ENCODE results near the gene CHERP. TPM values are rescaled to one million over a fixed set of nuclear protein-coding genes. Genes with fewer than 3 reads are reported as not detected.

The CHERP gene
- total and polyA plus RNA-seq, 12 donors = 2.9 to 50.7 (median 19.0) TPM

DNA sequence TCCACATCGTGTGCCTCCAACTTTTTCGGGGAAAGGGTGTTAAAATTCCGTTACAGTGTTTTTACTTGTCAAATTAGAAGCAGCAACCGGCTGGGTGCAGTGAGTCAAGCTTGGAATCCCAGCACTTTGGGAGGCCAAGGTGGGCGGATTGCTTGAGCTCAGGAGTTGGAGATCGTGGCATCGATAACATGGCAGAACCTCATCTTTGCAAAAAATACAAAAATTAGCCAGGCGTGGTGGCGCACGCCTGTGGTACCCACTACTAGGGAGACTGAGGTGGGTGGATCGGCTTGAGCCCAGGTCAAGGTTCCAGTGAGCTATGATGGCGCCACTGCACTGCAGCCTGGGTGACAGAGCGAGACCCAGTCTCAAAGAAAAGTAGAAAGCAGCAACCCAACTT, 31.1 kb upstream of the CHERP start:
- peaks cover 16 to 32% of the 10 kb centered on the region in 2 donors for H3K4me1 ChIP-seq (replicated peaks in 1 of 2)
- WGBS, 4 donors = 57 to 58% (median 57%) methylated on average over 12 to 13 of the region's 13 CpGs
- H3K4me3 ChIP-seq = peak overlapping the region in 3 of 4 donors; percentile 46 to 99 (median 83)
- H3K36me3 ChIP-seq (replicated peaks in 1 of 2) = peaks cover 0 to 37% of the 10 kb centered on the region in 2 donors
- intact Hi-C loops (cut with DNase I) = loop anchor here in 1 of 2 donors (10.0 kb wide), 1 partner anchor 52 kb away; the partner anchor contains the start of gene MED26
- H3K27me3 ChIP-seq = no peaks in the 10 kb centered on the region
- H3K9me3 ChIP-seq (replicated peaks in 1 of 3) = no peaks in the 10 kb centered on the region
- TF ChIP-seq, protein P1, sequence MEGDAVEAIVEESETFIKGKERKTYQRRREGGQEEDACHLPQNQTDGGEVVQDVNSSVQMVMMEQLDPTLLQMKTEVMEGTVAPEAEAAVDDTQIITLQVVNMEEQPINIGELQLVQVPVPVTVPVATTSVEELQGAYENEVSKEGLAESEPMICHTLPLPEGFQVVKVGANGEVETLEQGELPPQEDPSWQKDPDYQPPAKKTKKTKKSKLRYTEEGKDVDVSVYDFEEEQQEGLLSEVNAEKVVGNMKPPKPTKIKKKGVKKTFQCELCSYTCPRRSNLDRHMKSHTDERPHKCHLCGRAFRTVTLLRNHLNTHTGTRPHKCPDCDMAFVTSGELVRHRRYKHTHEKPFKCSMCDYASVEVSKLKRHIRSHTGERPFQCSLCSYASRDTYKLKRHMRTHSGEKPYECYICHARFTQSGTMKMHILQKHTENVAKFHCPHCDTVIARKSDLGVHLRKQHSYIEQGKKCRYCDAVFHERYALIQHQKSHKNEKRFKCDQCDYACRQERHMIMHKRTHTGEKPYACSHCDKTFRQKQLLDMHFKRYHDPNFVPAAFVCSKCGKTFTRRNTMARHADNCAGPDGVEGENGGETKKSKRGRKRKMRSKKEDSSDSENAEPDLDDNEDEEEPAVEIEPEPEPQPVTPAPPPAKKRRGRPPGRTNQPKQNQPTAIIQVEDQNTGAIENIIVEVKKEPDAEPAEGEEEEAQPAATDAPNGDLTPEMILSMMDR (IDR thresholded peaks at IDR 0.05) = no peak
- TF ChIP-seq POLR2A (IDR thresholded peaks at IDR 0.05) = no peak
- no peak for DNase-seq
- H3K27ac ChIP-seq = peak overlapping the region in 4 of 5 donors; percentile 74 to 94 (median 84)

DNA sequence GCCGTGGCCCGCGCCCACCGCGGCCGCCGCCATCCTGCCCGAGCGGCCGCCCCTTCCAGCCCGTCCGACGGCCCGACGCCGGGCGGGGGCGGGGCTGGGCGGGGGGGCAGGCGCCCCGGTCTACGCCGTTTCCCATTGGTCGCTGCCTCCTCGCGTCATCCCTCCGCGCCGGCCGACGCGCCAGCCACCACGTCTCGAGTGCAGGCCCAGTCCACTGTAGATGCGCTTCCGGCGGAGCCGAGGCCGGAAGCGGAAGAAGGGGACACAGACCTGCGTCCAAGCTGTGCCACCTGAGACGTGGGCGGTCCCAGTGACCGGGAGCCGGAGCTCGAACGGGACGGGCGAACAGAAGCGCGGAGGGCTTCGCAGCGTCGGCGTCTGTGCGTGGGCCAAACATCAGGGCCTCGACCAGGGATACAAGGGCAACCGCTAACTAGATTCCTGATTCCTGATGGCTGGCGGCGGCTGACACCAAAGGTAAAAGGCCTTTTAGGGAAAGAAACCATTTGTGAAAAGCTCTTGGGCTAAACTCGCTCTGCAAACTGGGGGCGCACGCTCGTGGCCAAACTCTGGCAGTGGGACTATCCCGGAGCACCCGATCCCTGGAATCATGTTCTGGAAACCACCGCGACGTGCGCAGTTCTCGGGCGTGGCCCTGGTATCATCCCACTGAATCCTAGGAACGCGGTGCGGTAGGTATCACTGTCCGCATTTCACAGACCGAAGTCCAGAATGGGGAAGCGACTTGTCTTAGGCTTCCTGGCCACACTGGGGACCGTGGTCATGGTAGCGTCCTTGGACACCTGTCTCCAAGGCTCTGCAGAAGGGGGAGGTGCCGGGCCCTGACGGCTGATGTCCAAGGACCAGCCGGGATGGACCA, 30.3 kb upstream of the CHERP start, which contains the start of gene SLC35E1:
Gene SLC35E1 (minus strand): TSS at position 84 of the 880 bp plus-strand sequence. CDS start 51 bp downstream, at position 33.
- Histone ChIP-seq H3K27me3 (no peaks in the 10 kb centered on the region), H3K36me3 (replicated peaks in 1 of 2) (peaks cover 0 to 31% of the 10 kb centered on the region in 2 donors), H3K9me3 (replicated peaks in 1 of 3) (no peaks in the 10 kb centered on the region), H3K27ac (peak within 1 kb of the TSS; percentile 74 to 94 (median 79)), H3K4me1 (replicated peaks in 1 of 2) (peaks cover 16 to 32% of the 10 kb centered on the region in 2 donors), H3K4me3 (peak within 1 kb of the TSS; percentile 21 to 99 (median 64))
- 0 to 5% (median 0%) methylated on average over 11 to 83 of the region's 83 CpGs for WGBS, 4 donors
- DNase-seq = peak; percentile 96 to 98 (median 97)
- TF ChIP-seq, protein P1 (IDR thresholded peaks at IDR 0.05) = no peak
- peak; percentile 86 to 93 for TF ChIP-seq POLR2A (IDR thresholded peaks at IDR 0.05)
- intact Hi-C loops (cut with DNase I) = loop anchor here in 1 of 2 donors (10.0 kb wide), 1 partner anchor 52 kb away; the partner anchor contains the start of gene MED26

DNA sequence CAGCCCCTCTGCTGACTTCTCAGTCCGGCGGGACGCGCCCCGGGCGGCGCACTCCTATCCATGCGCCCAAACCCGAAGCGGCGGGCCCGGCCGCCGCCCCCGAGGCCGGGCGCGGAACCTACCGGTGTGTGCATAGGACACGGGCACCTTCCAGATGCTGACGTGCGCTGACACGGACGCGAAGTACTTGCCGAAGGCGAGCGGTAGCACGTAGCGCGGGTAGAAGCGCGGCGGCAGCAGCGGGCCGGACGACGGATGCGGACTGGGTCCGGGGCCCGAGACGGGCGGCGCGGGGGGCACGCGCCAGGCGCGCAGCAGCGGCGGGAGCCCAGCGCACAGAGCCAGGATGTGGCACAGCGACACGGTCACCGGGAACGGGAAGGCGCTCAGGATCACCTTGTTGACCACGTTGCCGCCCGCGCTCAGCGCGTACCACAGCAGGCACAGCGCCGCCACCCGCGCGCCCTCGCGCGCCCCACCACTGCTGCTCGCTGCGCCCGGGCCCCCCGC, 29.6 kb upstream of the CHERP start:
- DNase-seq = peak in 6 of 7 donors; percentile 47 to 71 (median 60)
- H3K27me3 ChIP-seq = no peaks in the 10 kb centered on the region
- TF ChIP-seq, protein P1 (IDR thresholded peaks at IDR 0.05) = no peak
- TF ChIP-seq POLR2A (IDR thresholded peaks at IDR 0.05) = no peak
- H3K9me3 ChIP-seq (replicated peaks in 1 of 3) = no peaks in the 10 kb centered on the region
- WGBS, 4 donors = 0 to 1% (median 0%) methylated on average over 4 to 75 of the region's 75 CpGs
- H3K4me3 ChIP-seq = peak overlapping the region; percentile 20 to 89 (median 58)
- peak overlapping the region in 4 of 5 donors; percentile 65 to 94 (median 79) for H3K27ac ChIP-seq
- H3K4me1 ChIP-seq (replicated peaks in 1 of 2) = peaks cover 16 to 32% of the 10 kb centered on the region in 2 donors
- H3K36me3 ChIP-seq (replicated peaks in 1 of 2) = peaks cover 0 to 28% of the 10 kb centered on the region in 2 donors
- intact Hi-C loops (cut with DNase I) = loop anchor here in 1 of 2 donors (10.0 kb wide), 1 partner anchor 53 kb away; the partner anchor contains the start of gene MED26

DNA sequence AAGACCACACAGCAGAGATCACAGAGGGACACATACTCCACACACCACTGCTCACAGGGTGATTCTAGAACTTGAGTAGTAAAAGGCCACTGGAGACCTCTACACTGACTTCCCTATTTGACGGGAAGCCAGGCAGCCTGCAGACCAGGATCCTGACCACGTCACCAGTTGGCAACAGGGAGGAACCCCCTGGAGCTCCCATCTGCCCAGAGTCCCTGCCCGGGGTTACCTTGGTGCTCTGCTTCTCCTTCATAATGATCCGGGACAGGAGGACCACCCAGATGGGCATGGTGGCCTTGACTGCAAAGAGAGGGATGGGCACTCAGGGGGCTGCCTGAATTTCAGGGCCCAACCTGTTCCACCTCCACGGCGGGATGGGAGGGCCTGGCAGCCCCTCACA, 29.0 kb upstream of the CHERP start:
- Histone ChIP-seq H3K4me3 (peak overlapping the region in 3 of 4 donors; percentile 20 to 83 (median 32)), H3K36me3 (replicated peaks in 1 of 2) (peaks cover 0 to 28% of the 10 kb centered on the region in 2 donors), H3K27ac (peak overlapping the region in 4 of 5 donors; percentile 65 to 94 (median 79)), H3K4me1 (replicated peaks in 1 of 2) (peaks cover 16 to 32% of the 10 kb centered on the region in 2 donors), H3K27me3 (no peaks in the 10 kb centered on the region), H3K9me3 (replicated peaks in 1 of 3) (no peaks in the 10 kb centered on the region)
- TF ChIP-seq POLR2A (IDR thresholded peaks at IDR 0.05) = no peak
- TF ChIP-seq, protein P1 (IDR thresholded peaks at IDR 0.05) = no peak
- intact Hi-C loops (cut with DNase I) = loop anchor here in 1 of 2 donors (10.0 kb wide), 1 partner anchor 54 kb away; the partner anchor contains the start of gene MED26
- peak in 3 of 7 donors; percentile 44 to 68 (median 58) for DNase-seq
- WGBS, 4 donors = 9 to 34% (median 15%) methylated on average over 4 to 6 of the region's 6 CpGs

All from adrenal gland (tissue), 12 donors.